H1 (cell line): ENCODE measurements around the gene EIF2S2. TPM values are rescaled to one million over a fixed set of nuclear protein-coding genes. Genes with fewer than 3 reads are reported as not detected.

Experiments used
- CTCF ChIA-PET: fragments of 300-600 bp; sonication (Branson Sonifier 250); formaldehyde crosslinking; loops from one replicate; lab custom pipeline; 2021; ENCODE audit not compliant: partially characterized antibody; lab: Charles Lee
- POLR2A ChIA-PET: fragments of 300-600 bp; sonication (Branson Sonifier 250); formaldehyde crosslinking; loops from one replicate; lab custom pipeline; 2021; ENCODE audit warnings: inconsistent platforms; ENCODE audit not compliant: partially characterized antibody; lab: Charles Lee
- DNase-seq, 2 experiments: peaks; one replicate each; pipeline versions ENCODE4 v3.0.0 to v3.0.0-alpha.2; 2010 to 2022; ENCODE audit warnings: low spot score in 2 of 2, low read depth in 1 of 2, mixed read lengths in 1 of 2
- FAIRE-seq: peaks from 2 replicates; lab custom pipeline; 2011; peaks lifted over from hg19 to GRCh38; lab: Jason Lieb, UNC
- H2AFZ ChIP-seq: 2 replicates; pipeline ENCODE4 v1.8.1; 2012; ENCODE audit warnings: low read length, inconsistent platforms
- H2AK5ac ChIP-seq: 2 replicates; pipeline ENCODE4 v1.6.1; 2013; ENCODE audit warnings: low read depth, low read length
- H2BK120ac ChIP-seq: replicated peaks from 2 replicates; pipeline ENCODE3; 2013; ENCODE audit warnings: low read depth, low read length, inconsistent platforms
- H2BK12ac ChIP-seq: 2 replicates; pipeline ENCODE4 v1.6.1; 2013; ENCODE audit warnings: low read depth, low read length
- H2BK15ac ChIP-seq: 2 replicates; pipeline ENCODE4 v1.6.1; 2013; ENCODE audit warnings: low read length
- H2BK20ac ChIP-seq: 2 replicates; pipeline ENCODE4 v1.6.1; 2013; ENCODE audit warnings: low read length
- H2BK5ac ChIP-seq: 2 replicates; pipeline ENCODE4 v1.6.1; 2013; ENCODE audit warnings: low read depth, low read length
- H3K14ac ChIP-seq: 2 replicates; pipeline ENCODE4 v1.6.1; 2013; ENCODE audit warnings: inconsistent platforms; ENCODE audit not compliant: insufficient read length
- H3K18ac ChIP-seq: 2 replicates; pipeline ENCODE4 v1.6.1; 2013; ENCODE audit warnings: low read length; ENCODE audit errors: extremely low read depth
- H3K23ac ChIP-seq: 2 replicates; pipeline ENCODE4 v1.6.1; 2013; ENCODE audit warnings: inconsistent platforms; ENCODE audit not compliant: insufficient read length
- H3K23me2 ChIP-seq: 2 replicates; pipeline ENCODE4 v1.6.1; 2013; ENCODE audit warnings: low read depth, low read length
- H3K27ac ChIP-seq: 2 replicates; pipeline ENCODE4 v1.6.1; 2011; ENCODE audit warnings: low read depth, low read length, inconsistent platforms
- H3K27me3 ChIP-seq, 4 experiments: replicated peaks in 1 of 4; 1 replicate in 1 of 4; 2 replicates in 3 of 4; pipeline versions ENCODE4 v1.6.1 to v1.8.1; 2011 to 2013; ENCODE audit warnings: low read length in 3 of 4, mild to moderate bottlenecking in 3 of 4, inconsistent platforms in 2 of 4, mixed read lengths in 2 of 4, moderate library complexity in 1 of 4; ENCODE audit not compliant: control insufficient read depth in 3 of 4, insufficient read depth in 3 of 4; ENCODE audit errors: extremely low read depth in 1 of 4
- H3K36me3 ChIP-seq, 4 experiments: 2 replicates each; pipeline versions ENCODE4 v1.6.1 to v1.8.1; 2011 to 2013; ENCODE audit warnings: mild to moderate bottlenecking in 4 of 4, low read length in 3 of 4, moderate library complexity in 2 of 4, control low read depth in 1 of 4, inconsistent platforms in 1 of 4; ENCODE audit not compliant: insufficient read depth in 4 of 4, control insufficient read depth in 2 of 4
- H3K4ac ChIP-seq: replicated peaks from 2 replicates; pipeline ENCODE3; 2013; ENCODE audit warnings: low read length, low read depth, mixed read lengths, inconsistent platforms; ENCODE audit not compliant: insufficient read length
- H3K4me1 ChIP-seq, 4 experiments: replicated peaks in 1 of 4; 1 replicate in 1 of 4; 2 replicates in 3 of 4; pipeline versions ENCODE4 v1.6.1 to v1.8.1; 2011 to 2013; ENCODE audit warnings: low read length in 3 of 4, inconsistent platforms in 2 of 4, mixed read lengths in 1 of 4; ENCODE audit not compliant: insufficient read depth in 4 of 4, control insufficient read depth in 3 of 4
- H3K4me2 ChIP-seq, 2 experiments: 2 replicates each; pipeline versions ENCODE4 v1.6.1 to v1.8.1; 2011 to 2013; ENCODE audit warnings: low read depth in 2 of 2, low read length in 2 of 2, control low read depth in 1 of 2, inconsistent platforms in 1 of 2, mild to moderate bottlenecking in 1 of 2; ENCODE audit not compliant: insufficient read depth in 1 of 2
- H3K4me3 ChIP-seq, 4 experiments: fragments of 200-600, 300-600 bp in 1 of 4; sonication (generic), shearing (Covaris generic), sonication (Bioruptor Twin) in 1 of 4; 2 replicates each; pipeline versions ENCODE4 v1.5.1 to v1.8.1; 2011 to 2016; ENCODE audit warnings: low read length in 4 of 4, low read depth in 3 of 4, control low read depth in 2 of 4, inconsistent platforms in 2 of 4, mild to moderate bottlenecking in 2 of 4, mixed read lengths in 1 of 4, moderate library complexity in 1 of 4; ENCODE audit not compliant: insufficient read depth in 2 of 4; ENCODE audit errors: extremely low read depth in 1 of 4
- H3K56ac ChIP-seq: replicated peaks from 2 replicates; pipeline ENCODE3; 2013; ENCODE audit warnings: low read depth, mild to moderate bottlenecking, mixed read lengths, low read length, inconsistent platforms; ENCODE audit not compliant: insufficient read length
- H3K79me1 ChIP-seq: 2 replicates; pipeline ENCODE4 v1.6.1; 2013; ENCODE audit warnings: low read depth, low read length, control low read depth
- H3K79me2 ChIP-seq, 2 experiments: 2 replicates each; pipeline versions ENCODE4 v1.6.1 to v1.8.1; 2012 to 2013; ENCODE audit warnings: low read length in 2 of 2, mild to moderate bottlenecking in 2 of 2, inconsistent platforms in 1 of 2; ENCODE audit not compliant: insufficient read depth in 2 of 2, control insufficient read depth in 1 of 2
- H3K9ac ChIP-seq, 4 experiments: replicated peaks in 1 of 4; 1 replicate in 1 of 4; 2 replicates in 3 of 4; pipeline versions ENCODE4 v1.6.1 to v1.8.1; 2011 to 2013; ENCODE audit warnings: low read depth in 3 of 4, low read length in 3 of 4, control low read depth in 2 of 4, mild to moderate bottlenecking in 2 of 4, moderate library complexity in 2 of 4, inconsistent platforms in 1 of 4; ENCODE audit errors: extremely low read depth in 1 of 4
- H3K9me3 ChIP-seq, 2 experiments: 2 replicates each; pipeline versions ENCODE4 v1.6.1 to v1.8.1; 2012 to 2013; ENCODE audit warnings: mild to moderate bottlenecking in 2 of 2, moderate library complexity in 2 of 2, control low read depth in 1 of 2, inconsistent platforms in 1 of 2, low read depth in 1 of 2, low read length in 1 of 2, mixed read lengths in 1 of 2; ENCODE audit not compliant: insufficient read depth in 2 of 2
- H4K20me1 ChIP-seq, 2 experiments: replicated peaks in 1 of 2; 2 replicates each; pipeline versions ENCODE3 to v1.8.1; 2011 to 2013; ENCODE audit warnings: inconsistent platforms in 2 of 2, low read length in 2 of 2, mild to moderate bottlenecking in 1 of 2; ENCODE audit not compliant: insufficient read depth in 2 of 2, control insufficient read depth in 1 of 2
- H4K5ac ChIP-seq: 2 replicates; pipeline ENCODE4 v1.6.1; 2013; ENCODE audit warnings: low read length, low read depth, mixed read lengths, inconsistent platforms; ENCODE audit not compliant: insufficient read length
- H4K8ac ChIP-seq: 2 replicates; pipeline ENCODE4 v1.8.0; 2013; ENCODE audit warnings: mild to moderate bottlenecking, moderate library complexity, low read length, inconsistent platforms; ENCODE audit not compliant: insufficient read depth; ENCODE audit errors: extremely low read depth
- H4K91ac ChIP-seq: replicated peaks from 2 replicates; pipeline ENCODE3; 2013; ENCODE audit warnings: low read length, mixed read lengths, inconsistent platforms; ENCODE audit not compliant: insufficient read length
- ATF3 ChIP-seq: IDR thresholded peaks from 2 replicates; pipeline ENCODE4 v1.6.1; 2011; ENCODE audit warnings: low read depth, mild to moderate bottlenecking, low read length; ENCODE audit not compliant: insufficient read depth
- CBX8 ChIP-seq: fragments of 300-800, 300-1000 bp; sonication (generic); IDR thresholded peaks from 2 replicates; pipeline ENCODE4 v1.7.1; 2016; ENCODE audit warnings: low read depth, low read length, borderline replicate concordance
- EP300 ChIP-seq, 2 experiments: IDR thresholded peaks; 1 replicate in 1 of 2; 2 replicates in 1 of 2; pipeline ENCODE4 v1.6.1; 2011 to 2012; ENCODE audit warnings: low read depth in 2 of 2, low read length in 2 of 2, mild to moderate bottlenecking in 2 of 2, borderline replicate concordance in 1 of 2, inconsistent platforms in 1 of 2, moderate library complexity in 1 of 2
- FOSL1 ChIP-seq: IDR thresholded peaks from 2 replicates; pipeline ENCODE4 v1.6.1; 2011; ENCODE audit warnings: mild to moderate bottlenecking, low read depth, low read length, moderate library complexity; ENCODE audit not compliant: insufficient read depth
- KDM5A ChIP-seq: fragments of 200-600 bp; IDR thresholded peaks from 2 replicates; pipeline ENCODE4 v1.7.1; 2012; ENCODE audit warnings: mild to moderate bottlenecking, low read length, inconsistent platforms, mixed read lengths
- PHF8 ChIP-seq: fragments of 200-600 bp; sonication (generic); conservative IDR thresholded peaks from 2 replicates; pipeline ENCODE4 v1.7.1; 2012; ENCODE audit warnings: low read depth, mild to moderate bottlenecking, inconsistent platforms, low read length, moderate library complexity
- POLR2A ChIP-seq, 2 experiments: IDR thresholded peaks; 1 replicate in 1 of 2; 2 replicates in 1 of 2; pipeline ENCODE4 v1.6.1; 2011; ENCODE audit warnings: low read depth in 2 of 2, low read length in 2 of 2, mild to moderate bottlenecking in 2 of 2; ENCODE audit errors: control extremely low read depth in 1 of 2
- POLR2AphosphoS5 ChIP-seq: IDR thresholded peaks from 2 replicates; pipeline ENCODE4 v1.6.1; 2011; ENCODE audit warnings: low read depth, low read length
- SRF ChIP-seq: IDR thresholded peaks from 2 replicates; pipeline ENCODE4 v1.6.1; 2011; ENCODE audit warnings: mild to moderate bottlenecking, low read depth, low read length, moderate library complexity
- TAF1 ChIP-seq: IDR thresholded peaks from 2 replicates; pipeline ENCODE4 v1.6.1; 2011; ENCODE audit warnings: mild to moderate bottlenecking, low read depth, low read length
- USF2 ChIP-seq: IDR thresholded peaks from 2 replicates; pipeline ENCODE4 v1.6.1; 2011; ENCODE audit warnings: low read length, improper control_type of control experiment
- WGBS, 2 experiments: shearing (Covaris generic) in 1 of 2; methylation state at CpG; one replicate each; pipeline versions ENCODE4 v1.1.6 to v1.1.7; 2013 to 2015; ENCODE audit warnings: low lambda C conversion rate in 2 of 2, mixed read lengths in 2 of 2, inconsistent platforms in 1 of 2, low coverage in 1 of 2, missing lambda C conversion rate in 1 of 2; ENCODE audit not compliant: insufficient replicate concordance in 2 of 2, insufficient coverage in 1 of 2, insufficient read length in 1 of 2; ENCODE audit errors: extremely low coverage in 1 of 2, missing lambda C conversion rate in 1 of 2; 5-methylcytosine and 5-hydroxymethylcytosine counted together
- polyA plus RNA-seq, 7 experiments: library from polyadenylated mRNA; depleted of rRNA in 3 of 7; stranded (reverse) in 5 of 7; unstranded in 2 of 7; fragments of >200 nt in 5 of 7; fragments of 200-250 nt in 2 of 7; gene quantifications; 1 replicate in 5 of 7; 2 replicates in 1 of 7; 4 replicates in 1 of 7; pipeline versions ENCODE4 v1.2.1 to v1.2.3, GENCODE V29; 2011 to 2013; ENCODE audit warnings: missing spikeins in 2 of 7, mixed read lengths in 2 of 7
- total RNA-seq: library from RNA; stranded (reverse); fragmentation: NEBNext Ultra II Directional; extraction: Animal tissue kit (Norgen Biotek cat#: 25700); gene quantifications from 2 replicates; pipeline ENCODE4 v1.2.1, GENCODE V29; 2021

The EIF2S2 gene
- total and polyA plus RNA-seq, 2 of the 8 experiments (the other 6 are each of a cell fraction or from before 2014, with no cell fraction given): 59.5 to 142 TPM

- POLR2A ChIA-PET: interaction anchor here (1.5 to 1.6 kb wide), 2 partner anchors 33 to 140 kb away, joined by 4 to 6 read pairs; partner anchors contain the start of gene EIF2S2
- Histone ChIP-seq H3K27me3 (no peaks in the 10 kb centered on the region), H3K23me2 (no peaks in the 10 kb centered on the region), H3K18ac (no peak overlapping the region), H2BK120ac (no peak overlapping the region), H3K36me3 (peaks cover 3 to 26% (median 7%) of the 10 kb centered on the region in 4 experiments; a peak in 6 of 8 replicates), H3K79me1 (0 out of 2 replicates have a peak, but pooled peaks cover 3% of the 10 kb centered on the region), H4K91ac (no peak overlapping the region), H3K4me3 (no peak overlapping the region), H3K14ac (no peak overlapping the region), H3K79me2 (no peaks in the 10 kb centered on the region; a peak in 1 of 4 replicates), H2BK12ac (no peak overlapping the region), H4K8ac (no peak overlapping the region), H4K5ac (no peak overlapping the region), H3K27ac (no peak overlapping the region), H3K23ac (no peak overlapping the region), H3K9ac (no peak overlapping the region), H3K4ac (no peak overlapping the region), H2AFZ (no peak overlapping the region), H2BK20ac (no peak overlapping the region), H3K9me3 (no peaks in the 10 kb centered on the region), H2BK15ac (no peak overlapping the region), H4K20me1 (peaks cover 8 to 11% of the 10 kb centered on the region in 2 experiments), H3K4me2 (no peak overlapping the region), H2BK5ac (no peak overlapping the region), H3K4me1 (no peaks in the 10 kb centered on the region), H2AK5ac (no peak overlapping the region), H3K56ac (no peak overlapping the region)
- no peak for DNase-seq
- WGBS, 2 experiments: 95% methylated on average over 5 of the region's 6 CpGs; no CpG with 5 or more reads in 1 of the 2 experiments
- no peak for FAIRE-seq
- CTCF ChIA-PET: interaction anchor here (1.1 to 3.5 kb wide), 5 partner anchors 11 to 217 kb away, joined by 3 to 20 read pairs (median 4); no protein-coding TSS in a partner anchor
- TF ChIP-seq CBX8 (no peak), ATF3 (no peak), PHF8 (no peak), KDM5A (no peak), SRF (no peak), POLR2A (IDR thresholded peaks at IDR 0.05; ENCODE audit: control extremely low read depth in 1 of 2, low read depth in 2 of 2, low read length in 2 of 2) (no peak), POLR2AphosphoS5 (no peak), FOSL1 (no peak), USF2 (no peak), TAF1 (no peak), EP300 (IDR thresholded peaks at IDR 0.05; ENCODE audit: borderline replicate concordance in 1 of 2, low read depth in 2 of 2, low read length in 2 of 2) (no peak)
These were observed 32.2 kb downstream of the EIF2S2 start for GRCh38 chr20:34079818-34080217.
